Measurements from ENCODE around the gene AGT. TPM values are rescaled to one million over a fixed set of nuclear protein-coding genes. Genes with fewer than 3 reads are reported as not detected.
"Not testable (repeated sequence)": the region's sequence is repeated elsewhere in the genome, so short reads cannot be mapped to it uniquely, and the experiment has no call there.

Gene AGT
- total RNA-seq, 4 donors from 2014 or later, result 5.0 to 16.0 (median 8.4) TPM

GRCh38 chr1:230728710-230729392 is 14.9 kb upstream of the AGT start:
- WGBS, 2 donors (ENCODE audit: low coverage in 1 of 2), result 31 to 39% methylated on average over 3 to 6 of the region's 6 CpGs
- no peaks in the 10 kb centered on the region for H3K4me1 ChIP-seq
- H3K36me3 ChIP-seq, result no peaks in the 10 kb centered on the region
- H3K4me3 ChIP-seq, result no peak overlapping the region
- ATAC-seq, result peak; percentile 46
- H3K9me3 ChIP-seq, result no peaks in the 10 kb centered on the region
- H3K27ac ChIP-seq, result no peak overlapping the region
- TF ChIP-seq POLR2AphosphoS5 (IDR thresholded peaks at IDR 0.05) (no peak), CTCF (IDR thresholded peaks at IDR 0.05) (no peak), POLR2A (IDR thresholded peaks at IDR 0.05) (no peak), EP300 (IDR thresholded peaks at IDR 0.05) (no peak)
- no peaks in the 10 kb centered on the region for H3K27me3 ChIP-seq

- ATAC-seq, result no peak
- Histone ChIP-seq H3K27ac (no peak overlapping the region), H3K27me3 (no peaks in the 10 kb centered on the region), H3K9me3 (no peaks in the 10 kb centered on the region), H3K4me1 (no peaks in the 10 kb centered on the region), H3K36me3 (no peaks in the 10 kb centered on the region), H3K4me3 (no peak overlapping the region)
- WGBS, 2 donors (ENCODE audit: low coverage in 1 of 2), result 53 to 69% methylated on average over 6 of the region's 6 CpGs
- TF ChIP-seq CTCF (IDR thresholded peaks at IDR 0.05), result no peak
- no peak for TF ChIP-seq POLR2AphosphoS5 (IDR thresholded peaks at IDR 0.05)
- TF ChIP-seq EP300 (IDR thresholded peaks at IDR 0.05), result no peak
- TF ChIP-seq POLR2A (IDR thresholded peaks at IDR 0.05), result no peak
Measured at GRCh38 chr1:230725256-230726012, 11.5 kb upstream of the AGT start.

- WGBS, 2 donors (ENCODE audit: low coverage in 1 of 2), result 90% methylated on average over 2 of the region's 3 CpGs; no CpG with 5 or more reads in 1 of the 2 donors
- not testable (repeated sequence) for H3K27me3 ChIP-seq, ATAC-seq, H3K4me1 ChIP-seq, H3K36me3 ChIP-seq, H3K9me3 ChIP-seq, H3K4me3 ChIP-seq, H3K27ac ChIP-seq
Measured at GRCh38 chr1:230721849-230722522, 8.1 kb upstream of the AGT start.

GRCh38 chr1:230717251-230717650 is 3.3 kb upstream of the AGT start:
- Histone ChIP-seq H3K9me3 (no peaks in the 10 kb centered on the region), H3K36me3 (no peaks in the 10 kb centered on the region), H3K4me3 (no peak overlapping the region), H3K27ac (no peak overlapping the region), H3K4me1 (peaks cover 0 to 23% (median 12%) of the 10 kb centered on the region in 3 donors), H3K27me3 (no peaks in the 10 kb centered on the region)
- ATAC-seq, result no peak
- 78% methylated on average over 1 of the region's 1 CpG; no CpG with 5 or more reads in 1 of the 2 donors for WGBS, 2 donors (ENCODE audit: low coverage in 1 of 2)
- TF ChIP-seq POLR2A (IDR thresholded peaks at IDR 0.05), result no peak
- no peak for TF ChIP-seq POLR2AphosphoS5 (IDR thresholded peaks at IDR 0.05)
- TF ChIP-seq CTCF (IDR thresholded peaks at IDR 0.05), result no peak
- no peak for TF ChIP-seq EP300 (IDR thresholded peaks at IDR 0.05)

GRCh38 chr1:230716453-230716852 is 2.5 kb upstream of the AGT start:
- 50 to 61% methylated on average over 2 of the region's 3 CpGs for WGBS, 2 donors (ENCODE audit: low coverage in 1 of 2)
- not testable (repeated sequence) for ATAC-seq, H3K36me3 ChIP-seq, H3K27me3 ChIP-seq, H3K27ac ChIP-seq, H3K9me3 ChIP-seq, H3K4me3 ChIP-seq
- peaks cover 0 to 23% (median 12%) of the 10 kb centered on the region in 3 donors for H3K4me1 ChIP-seq

Data from gastroesophageal sphincter (tissue), 4 donors.